GM12878 (cell line): ENCODE data around the gene C1QTNF8. TPM values are rescaled to one million over a fixed set of nuclear protein-coding genes. Genes with fewer than 3 reads are reported as not detected.
"Not testable (repeated sequence)": the region's sequence is repeated elsewhere in the genome, so short reads cannot be mapped to it uniquely, and the experiment has no call there.

ENCODE experiments used
- ATAC-seq: fragments of 200-7000 bp; cut with Tn5 transposase; 3 replicates; pipeline ENCODE4 v1.9.1; 2020; ENCODE audit warnings: mild to moderate bottlenecking, moderate library complexity
- BruUV-seq: library from RNA; stranded (reverse); fragments of 400-500 nt; replicated peaks from 2 replicates; lab custom pipeline; 2021; lab: Mats Ljungman, UMichigan
- CTCF ChIA-PET: fragments of 300-600 bp; sonication (Branson Sonifier 250); formaldehyde crosslinking; extraction: SDS; loops from one replicate; lab custom pipeline; 2021; ENCODE audit warnings: inconsistent platforms; lab: Yijun Ruan, JAX
- POLR2A ChIA-PET: fragments of 350-600 bp; formaldehyde crosslinking; extraction: SDS; loops from one replicate; lab custom pipeline; 2021; ENCODE audit warnings: inconsistent platforms; lab: Charles Lee
- RAD21 ChIA-PET: fragments of 300-600 bp; sonication (Branson Sonifier 250); formaldehyde crosslinking; loops from one replicate; lab custom pipeline; 2023; ENCODE audit warnings: antibody characterized with exemption; ENCODE audit not compliant: unreplicated experiment; lab: Charles Lee
- SMC1A ChIA-PET: fragments of 300-600 bp; sonication (Branson Sonifier 250); formaldehyde crosslinking; loops from one replicate; lab custom pipeline; 2023; ENCODE audit not compliant: unreplicated experiment, uncharacterized antibody; lab: Charles Lee
- DNase-seq: peaks from one replicate; pipeline ENCODE4 v3.0.0-alpha.2; 2011; ENCODE audit warnings: low read depth, low spot score
- FAIRE-seq: peaks from 3 replicates; lab custom pipeline; 2011; peaks lifted over from hg19 to GRCh38; lab: Jason Lieb, UNC
- H2AFZ ChIP-seq: 2 replicates; pipeline ENCODE4 v1.6.0; 2011; ENCODE audit warnings: low read depth, low read length, control low read depth; ENCODE audit not compliant: control insufficient read depth
- H3K27ac ChIP-seq: 2 replicates; pipeline ENCODE4 v1.5.1; 2011; ENCODE audit warnings: control low read depth; ENCODE audit not compliant: control insufficient read depth, insufficient read depth
- H3K27me3 ChIP-seq, 2 experiments: replicated peaks in 1 of 2; 2 replicates each; pipeline versions ENCODE4 v1.6.0 to v1.6.1; 2011; ENCODE audit warnings: low read length in 1 of 2; ENCODE audit not compliant: control insufficient read depth in 2 of 2, insufficient read depth in 2 of 2
- H3K36me3 ChIP-seq, 2 experiments: 2 replicates each; pipeline ENCODE4 v1.5.1; 2011; ENCODE audit warnings: low read length in 1 of 2; ENCODE audit not compliant: control insufficient read depth in 2 of 2, insufficient read depth in 2 of 2
- H3K4me1 ChIP-seq: 2 replicates; pipeline ENCODE4 v1.6.1; 2011; ENCODE audit warnings: mild to moderate bottlenecking, low read length, moderate library complexity, mixed read lengths; ENCODE audit not compliant: control insufficient read depth, insufficient read depth
- H3K4me2 ChIP-seq: 2 replicates; pipeline ENCODE4 v1.6.0; 2011; ENCODE audit warnings: control low read depth; ENCODE audit not compliant: control insufficient read depth, insufficient read depth
- H3K4me3 ChIP-seq: fragments of 200-600 bp; sonication (generic); 2 replicates; pipeline ENCODE4 v1.5.1; 2016
- H3K79me2 ChIP-seq: 2 replicates; pipeline ENCODE4 v1.6.0; 2011; ENCODE audit warnings: low read length; ENCODE audit not compliant: control insufficient read depth, insufficient read depth
- H3K9ac ChIP-seq: 2 replicates; pipeline ENCODE4 v1.8.0; 2011; ENCODE audit warnings: low read length, control low read depth, mixed read lengths; ENCODE audit not compliant: control insufficient read depth, insufficient read depth
- H3K9me3 ChIP-seq: replicated peaks from 3 replicates; pipeline ENCODE4 v1.5.1; 2011; ENCODE audit warnings: mild to moderate bottlenecking, low read length; ENCODE audit not compliant: control insufficient read depth, insufficient read depth
- H4K20me1 ChIP-seq: 2 replicates; pipeline ENCODE4 v1.6.0; 2011; ENCODE audit not compliant: control insufficient read depth, insufficient read depth
- MYB ChIP-seq: fragments of 150-350 bp; IDR thresholded peaks from 2 replicates; pipeline ENCODE4 v1.6.1; 2014; ENCODE audit warnings: mild to moderate bottlenecking, low read depth, low read length, borderline replicate concordance
- WGBS: methylation state at CpG from one replicate; pipeline ENCODE4 v1.1.6; 2016; ENCODE audit warnings: low lambda C conversion rate; ENCODE audit not compliant: insufficient replicate concordance, insufficient coverage; ENCODE audit errors: missing lambda C conversion rate; 5-methylcytosine and 5-hydroxymethylcytosine counted together
- in situ Hi-C: fragments of 300-500 bp; cut with MboI; formaldehyde crosslinking; loops from 9 replicates; pipeline ENCODE4 v1.14.3; 2018; ENCODE audit warnings: mixed read lengths
- intact Hi-C: fragments of 100-400 bp; cut with micrococcal nuclease; formaldehyde crosslinking; loops from one replicate; pipeline ENCODE4 v1.14.2; 2022; ENCODE audit not compliant: unreplicated experiment
- polyA plus RNA-seq, 11 experiments: library from polyadenylated mRNA; depleted of rRNA in 4 of 11; unstranded in 6 of 11; stranded (reverse) in 5 of 11; fragments of >200 nt; fragmentation: Nextera tagmentation in 4 of 11; fragmentation: Illumina TruSeq in 1 of 11; extraction: Ambion mirVana in 4 of 11; extraction: Trizol in 1 of 11; gene quantifications; 1 replicate in 1 of 11; 2 replicates in 10 of 11; pipeline versions ENCODE4 v1.2.1 to v1.2.3, GENCODE V29; 2011 to 2016; ENCODE audit warnings: inconsistent platforms in 2 of 11, missing spikeins in 2 of 11, low read depth in 1 of 11
- total RNA-seq, 4 experiments: library from RNA; depleted of rRNA in 3 of 4; stranded (reverse); fragments of >200 nt in 3 of 4; fragmentation: Illumina TruSeq in 1 of 4; extraction: Trizol in 1 of 4; gene quantifications; 2 replicates each; pipeline versions ENCODE4 v1.2.1 to v1.2.3, GENCODE V29; 2013 to 2021

The C1QTNF8 gene
- total and polyA plus RNA-seq, 10 of the 15 experiments (the other 5 are each of a cell fraction or from before 2014, with no cell fraction given) = not detected

DNA sequence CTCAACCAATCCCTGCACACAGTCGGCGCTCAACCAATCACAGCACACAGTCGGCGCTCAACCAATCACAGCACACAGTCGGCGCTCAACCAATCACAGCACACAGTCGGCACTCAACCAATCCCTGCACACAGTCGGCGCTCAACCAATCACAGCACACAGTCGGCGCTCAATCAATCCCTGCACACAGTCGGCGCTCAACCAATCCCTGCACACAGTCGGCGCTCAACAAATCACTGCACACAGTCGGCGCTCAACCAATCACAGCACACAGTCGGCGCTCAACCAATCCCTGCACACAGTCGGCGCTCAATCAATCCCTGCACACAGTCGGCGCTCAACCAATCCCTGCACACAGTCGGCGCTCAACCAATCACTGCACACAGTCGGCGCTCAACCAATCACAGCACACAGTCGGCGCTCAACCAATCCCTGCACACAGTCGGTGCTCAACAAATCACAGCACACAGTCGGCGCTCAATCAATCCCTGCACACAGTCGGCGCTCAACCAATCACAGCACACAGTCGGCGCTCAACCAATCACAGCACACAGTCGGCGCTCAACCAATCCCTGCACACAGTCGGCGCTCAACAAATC lies 3.3 kb downstream of the C1QTNF8 start:
- FAIRE-seq, H3K36me3 ChIP-seq, H4K20me1 ChIP-seq, H2AFZ ChIP-seq, H3K9ac ChIP-seq, H3K4me1 ChIP-seq, H3K27me3 ChIP-seq, H3K79me2 ChIP-seq, H3K9me3 ChIP-seq, CTCF ChIA-PET, POLR2A ChIA-PET, ATAC-seq, H3K4me3 ChIP-seq, in situ Hi-C loops, DNase-seq, SMC1A ChIA-PET, intact Hi-C loops, H3K27ac ChIP-seq, H3K4me2 ChIP-seq, RAD21 ChIA-PET, BruUV-seq: not testable (repeated sequence)
- 97% methylated on average over 27 of the region's 40 CpGs for WGBS

DNA sequence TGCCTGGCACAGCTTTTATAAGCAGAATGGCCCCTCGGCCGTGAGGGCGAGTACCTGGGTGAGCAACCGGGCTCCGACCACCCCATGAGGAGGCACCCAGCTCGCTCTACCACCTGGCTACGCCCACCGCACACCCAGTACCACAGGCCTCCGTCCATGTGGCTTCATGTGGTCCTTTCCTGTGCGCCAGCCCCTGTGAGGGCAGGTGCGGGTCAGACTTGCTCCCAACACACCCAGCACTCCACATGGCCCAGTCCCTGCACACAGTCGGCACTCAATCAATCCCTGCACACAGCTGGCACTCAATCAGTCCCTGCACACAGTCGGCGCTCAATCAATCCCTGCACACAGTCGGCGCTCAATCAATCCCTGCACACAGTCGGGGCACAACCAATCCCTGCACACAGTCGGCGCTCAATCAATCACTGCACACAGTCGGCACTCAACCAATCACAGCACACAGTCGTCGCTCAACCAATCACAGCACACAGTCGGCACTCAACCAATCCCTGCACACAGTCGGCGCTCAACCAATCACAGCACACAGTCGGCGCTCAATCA lies 4.0 kb downstream of the C1QTNF8 start:
- Histone ChIP-seq H3K79me2 (no peaks in the 10 kb centered on the region), H3K36me3 (no peaks in the 10 kb centered on the region), H3K9me3 (no peaks in the 10 kb centered on the region), H2AFZ (no peak overlapping the region), H3K4me3 (no peak overlapping the region), H4K20me1 (no peaks in the 10 kb centered on the region), H3K27me3 (no peaks in the 10 kb centered on the region), H3K27ac (no peak overlapping the region), H3K4me2 (no peak overlapping the region), H3K9ac (no peak overlapping the region), H3K4me1 (no peaks in the 10 kb centered on the region)
- ChIA-PET RAD21 (no interaction called here), CTCF (no interaction called here), POLR2A (no interaction called here), SMC1A (no interaction called here)
- BruUV-seq = no TSS peak
- 90% methylated on average over 27 of the region's 27 CpGs for WGBS
- intact Hi-C loops = no loop called here
- in situ Hi-C loops = no loop called here
- ATAC-seq (no peak), FAIRE-seq (no peak), DNase-seq (no peak)
- TF ChIP-seq MYB = no peak
